GM23338 (cell line): ENCODE data around the gene FKBP9. TPM values are rescaled to one million over a fixed set of nuclear protein-coding genes. Genes with fewer than 3 reads are reported as not detected.

Experiments
- CTCF ChIP-seq, 2 experiments: fragments of 200-600 bp in 1 of 2; sonication (generic) in 1 of 2; conservative IDR thresholded peaks; 2 replicates each; pipeline versions ENCODE4 v1.5.1 to v1.6.1; 2016 to 2017; ENCODE audit warnings: antibody characterized with exemption in 2 of 2, low read depth in 2 of 2, mild to moderate bottlenecking in 2 of 2, moderate library complexity in 1 of 2
- ETS1 ChIP-seq: IDR thresholded peaks from 2 replicates; pipeline ENCODE4 v1.6.1; 2016; ENCODE audit warnings: antibody characterized with exemption
- EZH2 ChIP-seq: fragments of 200-600 bp; sonication (generic); IDR thresholded peaks from one replicate; pipeline ENCODE4 v1.8.0; 2017; ENCODE audit warnings: antibody characterized with exemption, mild to moderate bottlenecking, low read depth; ENCODE audit not compliant: unreplicated experiment
- EZH2phosphoT487 ChIP-seq: fragments of 200-600 bp; sonication (generic); IDR thresholded peaks from one replicate; pipeline ENCODE4 v1.8.1; 2018; ENCODE audit warnings: antibody characterized with exemption; ENCODE audit not compliant: unreplicated experiment
- JUNB ChIP-seq: IDR thresholded peaks from one replicate; pipeline ENCODE4 v1.6.1; 2016; ENCODE audit warnings: antibody characterized with exemption; ENCODE audit not compliant: unreplicated experiment
- STAT1 ChIP-seq: IDR thresholded peaks from one replicate; pipeline ENCODE4 v1.6.1; 2016; ENCODE audit warnings: antibody characterized with exemption; ENCODE audit not compliant: unreplicated experiment
- ZNF114 ChIP-seq: fragments of 250-450 bp; sonication (Bioruptor Pico); IDR thresholded peaks from 2 replicates; pipeline ENCODE4 v1.5.0; 2020; ENCODE audit warnings: mild to moderate bottlenecking, moderate library complexity
- ZNF462 ChIP-seq: fragments of 250-450 bp; sonication (Bioruptor Pico); IDR thresholded peaks from 2 replicates; pipeline ENCODE4 v1.5.0; 2020; ENCODE audit warnings: mild to moderate bottlenecking, moderate library complexity
- polyA plus RNA-seq: library from polyadenylated mRNA; unstranded; fragments of >200 nt; fragmentation: Nextera tagmentation; extraction: Ambion mirVana; gene quantifications from 2 replicates; pipeline ENCODE4 v1.2.1, GENCODE V29; 2016
- total RNA-seq: library from RNA; depleted of rRNA; stranded (reverse); fragments of >200 nt; shearing (Covaris generic); gene quantifications from 2 replicates; pipeline ENCODE4 v1.2.3, GENCODE V29; 2014

Gene FKBP9
- total and polyA plus RNA-seq, 2 experiments from 2014 or later, result 5.2 to 15.8 TPM

- TF ChIP-seq ZNF462 (CRISPR knock-in tag), result no peak
- no peak for TF ChIP-seq JUNB
- no peak for TF ChIP-seq ETS1
- TF ChIP-seq ZNF114, result no peak
- no peak for TF ChIP-seq STAT1
- no peak for TF ChIP-seq EZH2phosphoT487
- no peak for TF ChIP-seq EZH2
- TF ChIP-seq CTCF (conservative IDR thresholded peaks at IDR 0.05; ENCODE audit: low read depth in 2 of 2), result no peak
Observed at GRCh38 chr7:33041631-33042428, 84.6 kb downstream of the FKBP9 start (continued).
